PC-9 (cell line): ENCODE measurements around the gene SHH. TPM values are rescaled to one million over a fixed set of nuclear protein-coding genes. Genes with fewer than 3 reads are reported as not detected.

Experiments used
- BruUV-seq: library from RNA; stranded (reverse); fragments of 400-500 nt; replicated peaks from 2 replicates; lab custom pipeline; 2021; lab: Mats Ljungman, UMichigan
- CTCF ChIA-PET: fragments of 300-600 bp; sonication (Branson Sonifier 250); formaldehyde crosslinking; loops from one replicate; lab custom pipeline; 2022; ENCODE audit warnings: antibody characterized with exemption; lab: Charles Lee
- POLR2A ChIA-PET: fragments of 300-600 bp; sonication (Branson Sonifier 250); formaldehyde crosslinking; loops from one replicate; lab custom pipeline; 2022; ENCODE audit warnings: antibody characterized with exemption; ENCODE audit not compliant: unreplicated experiment; lab: Charles Lee
- DNase-seq, 2 experiments: peaks; one replicate each; pipeline versions ENCODE4 v3.0.0 to v3.0.0-alpha.2; 2015 to 2022; ENCODE audit warnings: mixed read lengths in 1 of 2
- H2AFZ ChIP-seq: fragments of 200-600 bp; sonication (generic); 2 replicates; pipeline ENCODE4 v1.8.1; 2017; ENCODE audit warnings: antibody characterized with exemption
- H3F3A ChIP-seq: fragments of 200-600 bp; sonication (generic); 2 replicates; pipeline ENCODE4 v1.8.1; 2017; ENCODE audit warnings: antibody characterized with exemption, mild to moderate bottlenecking, low read depth; ENCODE audit not compliant: insufficient read depth
- H3K27ac ChIP-seq: fragments of 200-600 bp; sonication (generic); 2 replicates; pipeline ENCODE4 v1.6.1; 2016; ENCODE audit warnings: mixed run types
- H3K27me3 ChIP-seq: fragments of 200-600 bp; sonication (generic); 2 replicates; pipeline ENCODE4 v1.6.1; 2016; ENCODE audit warnings: low read depth, mixed run types; ENCODE audit not compliant: insufficient read depth
- H3K36me3 ChIP-seq: fragments of 200-600 bp; sonication (generic); 2 replicates; pipeline ENCODE4 v1.6.1; 2016; ENCODE audit warnings: low read depth, mixed run types
- H3K4me1 ChIP-seq: fragments of 200-600 bp; sonication (generic); replicated peaks from 2 replicates; pipeline ENCODE4 v1.6.1; 2016; ENCODE audit warnings: mixed run types; ENCODE audit not compliant: insufficient read depth
- H3K4me2 ChIP-seq: fragments of 200-600 bp; sonication (generic); 2 replicates; pipeline ENCODE4 v1.6.1; 2017; ENCODE audit warnings: mixed run types
- H3K4me3 ChIP-seq: fragments of 200-600 bp; sonication (generic); 2 replicates; pipeline ENCODE4 v1.6.1; 2016; ENCODE audit warnings: mixed run types
- H3K79me2 ChIP-seq: fragments of 200-600 bp; sonication (generic); 2 replicates; pipeline ENCODE4 v1.6.1; 2017; ENCODE audit warnings: low read depth, mixed run types
- H3K9me2 ChIP-seq: fragments of 200-600 bp; sonication (generic); 2 replicates; pipeline ENCODE4 v1.8.1; 2017; ENCODE audit warnings: mild to moderate bottlenecking; ENCODE audit not compliant: insufficient read depth
- H3K9me3 ChIP-seq: fragments of 200-600 bp; sonication (generic); 2 replicates; pipeline ENCODE4 v1.8.1; 2016; ENCODE audit warnings: low read depth; ENCODE audit not compliant: insufficient read depth
- H4K20me1 ChIP-seq: fragments of 200-600 bp; sonication (generic); 2 replicates; pipeline ENCODE4 v1.8.1; 2017; ENCODE audit not compliant: insufficient read depth
- CTCF ChIP-seq: fragments of 200-600 bp; sonication (generic); conservative IDR thresholded peaks from 2 replicates; pipeline ENCODE4 v1.6.1; 2017; ENCODE audit warnings: mixed run types, antibody characterized with exemption, mild to moderate bottlenecking, moderate library complexity
- EZH2 ChIP-seq: fragments of 200-600 bp; sonication (generic); IDR thresholded peaks from 2 replicates; pipeline ENCODE4 v1.8.0; 2017; ENCODE audit warnings: antibody characterized with exemption, low read depth
- intact Hi-C: fragments of 100-400 bp; cut with micrococcal nuclease; formaldehyde crosslinking; loops from one replicate; pipeline ENCODE4 v1.10.0; 2022; ENCODE audit not compliant: unreplicated experiment
- total RNA-seq: library from RNA; stranded (reverse); gene quantifications from 2 replicates; pipeline ENCODE4 v1.2.3, GENCODE V29; 2021

The SHH gene
- total RNA-seq, 1 experiment from 2014 or later: not detected

GRCh38 chr7:155794196-155794595 lies 18.1 kb downstream of the SHH start:
- no peak overlapping the region for H3K4me2 ChIP-seq
- no peak for DNase-seq
- H3K27ac ChIP-seq: no peak overlapping the region
- ChIA-PET POLR2A (no interaction called here), CTCF (interaction anchor here (0.6 kb wide), 1 partner anchor 449 kb away, joined by 16 read pairs; no protein-coding TSS in a partner anchor)
- no peak for TF ChIP-seq CTCF
- TF ChIP-seq EZH2: no peak
- peaks cover 5% of the 10 kb centered on the region; the same call in 1 of the 2 replicates for H3F3A ChIP-seq
- H4K20me1 ChIP-seq: no peaks in the 10 kb centered on the region
- H3K4me3 ChIP-seq: no peak overlapping the region
- H3K9me3 ChIP-seq: no peaks in the 10 kb centered on the region
- H3K4me1 ChIP-seq: no peaks in the 10 kb centered on the region
- no TSS peak for BruUV-seq
- H3K9me2 ChIP-seq: no peaks in the 10 kb centered on the region
- H3K36me3 ChIP-seq: no peaks in the 10 kb centered on the region
- no peaks in the 10 kb centered on the region for H3K79me2 ChIP-seq
- H3K27me3 ChIP-seq: peaks cover 20% of the 10 kb centered on the region; the same call in 1 of the 2 replicates
- intact Hi-C loops: no loop called here
- H2AFZ ChIP-seq: no peak overlapping the region

- Histone ChIP-seq H3F3A (peaks cover 5% of the 10 kb centered on the region; the same call in 1 of the 2 replicates), H3K4me1 (no peaks in the 10 kb centered on the region), H3K9me2 (no peaks in the 10 kb centered on the region), H3K79me2 (no peaks in the 10 kb centered on the region), H3K36me3 (no peaks in the 10 kb centered on the region), H3K4me2 (no peak overlapping the region), H3K27me3 (peaks cover 20% of the 10 kb centered on the region; the same call in 1 of the 2 replicates), H3K9me3 (no peaks in the 10 kb centered on the region), H2AFZ (no peak overlapping the region), H4K20me1 (no peaks in the 10 kb centered on the region), H3K27ac (no peak overlapping the region), H3K4me3 (no peak overlapping the region)
- no peak for TF ChIP-seq EZH2
- no peak for TF ChIP-seq CTCF
- no peak for DNase-seq
- intact Hi-C loops: no loop called here
- POLR2A ChIA-PET: no interaction called here
- CTCF ChIA-PET: no interaction called here
- no TSS peak for BruUV-seq
Measured at GRCh38 chr7:155793720-155794119, 18.5 kb downstream of the SHH start.

GRCh38 chr7:155792999-155793560 lies 19.2 kb downstream of the SHH start:
- H3K4me1 ChIP-seq: no peaks in the 10 kb centered on the region
- no peaks in the 10 kb centered on the region for H3K9me3 ChIP-seq
- no peak overlapping the region for H3K4me3 ChIP-seq
- no peaks in the 10 kb centered on the region for H3K36me3 ChIP-seq
- H4K20me1 ChIP-seq: no peaks in the 10 kb centered on the region
- intact Hi-C loops: no loop called here
- H3K9me2 ChIP-seq: no peaks in the 10 kb centered on the region
- no TSS peak for BruUV-seq
- POLR2A ChIA-PET: interaction anchor here (0.5 kb wide), 1 partner anchor 563 kb away, joined by 4 read pairs; no protein-coding TSS in a partner anchor
- TF ChIP-seq CTCF (no peak), EZH2 (no peak)
- no peak overlapping the region for H3K27ac ChIP-seq
- CTCF ChIA-PET: no interaction called here
- no peaks in the 10 kb centered on the region for H3K79me2 ChIP-seq
- DNase-seq: no peak
- no peak overlapping the region for H2AFZ ChIP-seq
- H3K27me3 ChIP-seq: peaks cover 20% of the 10 kb centered on the region; the same call in 1 of the 2 replicates
- H3K4me2 ChIP-seq: no peak overlapping the region
- peaks cover 5% of the 10 kb centered on the region; the same call in 1 of the 2 replicates for H3F3A ChIP-seq
